ENCODE measurements around the gene STRN.

DNA sequence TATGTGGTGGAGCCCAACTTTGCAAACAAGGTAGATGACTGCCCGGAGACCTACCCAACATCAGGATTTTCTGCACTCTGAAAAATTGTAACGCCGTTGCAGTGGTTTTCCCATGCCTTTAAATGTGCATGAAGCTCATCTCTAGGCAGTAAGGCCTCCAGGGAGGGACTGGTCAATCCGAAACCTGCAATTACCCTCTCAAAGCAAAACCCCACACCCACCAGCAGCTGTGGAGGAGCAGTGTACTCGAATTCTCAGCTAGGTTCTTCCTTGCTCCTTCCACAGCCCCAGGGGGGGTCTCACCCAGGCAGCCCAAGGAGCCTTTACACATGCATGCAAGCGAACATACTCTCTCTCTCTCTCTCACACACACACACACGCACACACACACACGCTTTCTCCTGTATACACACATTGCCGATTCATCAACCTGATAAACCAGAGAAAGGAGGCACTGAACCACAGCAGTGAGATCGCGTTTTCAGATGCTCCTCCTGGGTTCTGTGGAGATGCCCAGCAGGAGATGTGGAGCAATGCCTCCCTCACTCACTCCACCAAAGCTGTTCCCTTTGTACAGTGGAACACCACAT is 160.6 kb downstream of the STRN start:
- TF ChIP-seq CTCF (IDR thresholded peaks at IDR 0.05) (no peak), POLR2A (IDR thresholded peaks at IDR 0.05) (no peak)
